AG09309 (cell line): Measurements from ENCODE around the gene JADE2.
"Not testable (repeated sequence)": the region's sequence is repeated elsewhere in the genome, so short reads cannot be mapped to it uniquely, and the experiment has no call there.

ENCODE experiments used
- DNase-seq: peaks from one replicate; pipeline ENCODE4 v3.0.0-alpha.2; 2010; ENCODE audit warnings: low read depth
- H3K4me3 ChIP-seq: 2 replicates; pipeline ENCODE4 v1.5.1; 2011; ENCODE audit warnings: mild to moderate bottlenecking, low read depth, low read length, moderate library complexity; ENCODE audit not compliant: control insufficient read depth
- CTCF ChIP-seq: IDR thresholded peaks from 2 replicates; pipeline ENCODE4 v1.5.1; 2011; ENCODE audit warnings: mild to moderate bottlenecking, low read depth, low read length, inconsistent platforms; ENCODE audit not compliant: insufficient read depth, control insufficient read depth; ENCODE audit errors: missing control alignments

JADE2 gene

GRCh38 chr5:134552301-134552700 is 26.8 kb downstream of the JADE2 start:
- no peak overlapping the region for H3K4me3 ChIP-seq
- TF ChIP-seq CTCF: no peak
- DNase-seq: peak; percentile 95

DNA sequence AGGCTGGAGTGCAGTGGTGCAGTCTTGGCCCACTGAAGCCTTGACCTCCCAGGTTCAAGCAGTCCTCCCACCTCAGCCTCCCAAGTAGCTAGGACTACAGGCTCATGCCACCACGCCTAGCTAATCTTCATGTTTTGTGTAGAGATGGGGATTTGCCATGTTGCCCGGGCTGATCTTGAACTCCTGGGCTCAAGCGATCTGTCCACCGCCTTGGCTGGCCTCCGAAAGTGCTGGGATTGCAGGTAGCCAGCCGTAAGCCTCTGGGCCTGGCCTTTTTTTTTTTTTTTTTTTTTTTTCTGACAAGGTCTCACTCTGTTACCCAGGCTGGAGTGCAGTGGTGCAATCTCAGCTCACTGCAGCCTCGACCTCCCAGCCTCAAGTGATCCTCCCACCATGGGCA is 27.2 kb downstream of the JADE2 start:
- H3K4me3 ChIP-seq, DNase-seq: not testable (repeated sequence)

DNA sequence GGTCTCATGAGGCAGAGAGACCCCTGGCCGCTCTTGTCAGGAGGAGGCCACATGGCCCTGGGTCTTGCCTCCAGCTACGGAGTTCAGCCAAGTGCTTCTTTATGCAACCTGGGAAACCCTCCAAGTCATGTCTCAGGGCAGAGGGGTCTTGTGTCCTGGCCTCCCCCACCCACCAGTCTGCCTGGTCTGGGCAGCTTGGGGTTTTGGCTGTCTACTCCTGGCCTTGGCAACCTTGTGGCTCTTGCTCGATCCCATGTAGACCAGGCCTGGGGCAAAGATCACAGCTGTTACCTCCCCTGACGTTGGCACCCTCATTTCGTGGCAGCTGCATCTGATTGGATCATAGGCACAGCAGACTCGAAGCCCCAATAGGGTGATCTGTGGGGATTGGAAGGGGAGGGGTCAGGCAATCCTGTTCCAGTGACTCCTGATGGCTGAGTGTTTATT is 28.4 kb downstream of the JADE2 start:
- TF ChIP-seq CTCF: no peak
- no peak for DNase-seq
- no peak overlapping the region for H3K4me3 ChIP-seq

- peak; percentile 99 for DNase-seq
- no peak overlapping the region for H3K4me3 ChIP-seq
- peak; percentile 11 for TF ChIP-seq CTCF
These were observed 29.1 kb downstream of the JADE2 start for GRCh38 chr5:134554319-134555222.

DNA sequence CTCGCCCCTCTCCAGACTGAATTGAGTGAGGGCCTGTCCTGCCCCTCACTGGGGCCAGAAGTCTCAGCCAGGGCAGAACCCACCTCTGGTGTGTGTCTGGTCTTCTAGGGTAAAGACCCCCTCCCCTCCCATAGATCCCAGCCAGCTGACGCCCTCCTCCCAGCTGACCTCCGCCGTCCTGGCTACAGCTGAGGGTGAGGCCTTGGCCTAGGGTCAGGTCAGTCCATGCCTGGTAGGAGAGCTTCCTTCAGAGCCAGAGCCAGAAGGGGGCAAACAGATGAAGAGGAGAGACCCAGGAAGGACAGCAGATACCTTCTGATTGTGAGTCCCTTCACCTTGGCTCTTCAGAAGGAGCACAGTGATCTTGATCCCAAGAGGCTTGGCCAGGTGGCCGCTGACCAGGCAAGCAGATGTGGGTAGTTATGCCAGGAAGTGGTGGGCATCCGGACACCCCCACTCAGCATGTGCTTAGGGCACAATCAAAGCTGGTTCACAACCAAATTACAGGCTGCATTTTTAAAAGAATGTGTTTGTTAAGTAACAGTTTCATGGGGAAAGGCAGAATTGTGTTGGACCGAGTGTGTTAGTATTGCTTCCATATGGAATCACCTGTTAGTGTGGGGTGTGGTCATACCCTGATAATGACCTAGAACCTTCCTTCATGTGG is 29.9 kb downstream of the JADE2 start:
- no peak for DNase-seq
- no peak overlapping the region for H3K4me3 ChIP-seq
- TF ChIP-seq CTCF: no peak

DNA sequence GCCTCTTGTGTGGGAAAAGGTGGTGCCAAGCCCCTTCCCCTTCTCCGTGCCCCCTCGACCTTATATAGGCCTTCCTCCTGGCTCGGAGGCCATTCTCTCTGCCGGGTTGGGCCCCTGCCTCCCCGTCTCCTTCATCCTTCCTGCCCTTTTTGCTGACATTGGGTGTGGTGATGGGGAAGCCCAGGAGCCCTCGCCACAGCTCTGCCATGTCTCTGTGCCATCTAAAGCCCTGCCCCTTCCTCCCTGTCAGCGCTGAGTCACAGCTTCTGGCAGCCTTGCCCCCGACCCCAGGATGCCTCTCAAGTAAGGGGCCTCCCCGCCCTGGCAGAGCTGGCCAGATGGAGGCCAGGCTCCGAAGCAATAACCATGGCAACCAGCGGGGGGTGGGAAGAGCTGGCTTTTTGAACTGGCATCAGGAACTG is 30.4 kb downstream of the JADE2 start:
- no peak overlapping the region for H3K4me3 ChIP-seq
- DNase-seq: peak; percentile 17
- TF ChIP-seq CTCF: no peak

DNA sequence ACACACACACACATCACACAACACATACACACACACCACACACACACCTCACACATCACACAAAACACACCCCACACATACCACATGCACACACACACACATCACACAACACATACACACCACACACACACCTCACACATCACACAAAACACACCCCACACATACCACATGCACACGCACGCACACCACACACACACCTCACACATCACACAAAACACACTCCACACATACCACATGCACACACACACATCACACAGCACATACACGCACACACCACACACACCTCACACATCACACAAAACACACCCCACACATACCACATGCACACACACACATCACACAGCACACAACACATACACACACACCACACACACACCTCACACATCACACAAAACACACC is 31.1 kb downstream of the JADE2 start:
- not testable (repeated sequence) for DNase-seq, H3K4me3 ChIP-seq

GRCh38 chr5:134556994-134557393 is 31.5 kb downstream of the JADE2 start:
- no peak overlapping the region for H3K4me3 ChIP-seq
- no peak for TF ChIP-seq CTCF
- no peak for DNase-seq
